Endometrium (tissue), 2 donors: ENCODE data around the gene CACNA1H.
"Not testable (repeated sequence)": the region's sequence is repeated elsewhere in the genome, so short reads cannot be mapped to it uniquely, and the experiment has no call there.

ENCODE experiments used
- FAIRE-seq: peaks from 2 replicates; lab custom pipeline; 2012; peaks lifted over from hg19 to GRCh38; lab: Jason Lieb, UNC
- donor health status: control.
- donor health status: control.

Gene CACNA1H

GRCh38 chr16:1228227-1228626 is 75.3 kb downstream of the CACNA1H start:
- FAIRE-seq: not testable (repeated sequence)

DNA sequence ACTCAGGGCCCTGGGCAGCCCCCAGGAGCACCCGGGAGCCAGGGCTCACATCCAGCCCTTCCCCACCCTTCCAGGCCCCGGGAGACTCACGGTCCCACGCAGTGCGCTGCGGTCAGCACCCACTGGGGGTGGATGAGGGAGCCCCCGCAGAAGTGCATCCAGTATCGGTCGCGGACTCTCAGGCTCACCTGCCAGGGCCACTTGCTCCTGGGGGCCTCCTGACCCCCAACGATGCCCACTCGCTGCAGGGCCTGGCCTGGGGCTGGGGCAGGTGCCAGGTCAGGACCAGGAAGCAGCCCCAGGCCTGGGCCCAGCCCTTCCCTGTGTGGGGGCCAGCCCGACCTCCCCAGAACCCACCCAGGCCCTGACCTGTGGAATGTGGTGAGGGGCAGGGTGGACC is 76.6 kb downstream of the CACNA1H start:
- FAIRE-seq: not testable (repeated sequence)

DNA sequence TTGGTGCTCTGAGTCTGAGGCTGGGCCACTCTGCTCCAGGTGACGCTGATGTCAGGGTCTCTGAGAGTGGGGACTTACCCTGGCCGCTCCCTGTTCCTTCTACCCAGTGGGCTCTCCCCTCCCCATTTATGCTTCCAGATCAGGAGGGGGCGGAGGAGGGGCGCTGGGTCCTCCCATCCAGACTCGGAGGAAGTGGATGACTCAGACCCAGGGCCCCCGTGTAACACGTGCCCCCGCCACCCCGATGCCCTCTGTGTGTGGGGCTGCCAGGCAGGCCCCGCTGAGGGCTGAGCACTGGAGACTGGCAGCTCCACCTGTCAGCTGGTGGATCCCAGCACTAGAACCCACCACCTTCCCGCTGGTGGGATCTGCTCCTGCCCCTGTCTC is 77.2 kb downstream of the CACNA1H start, which contains the start of gene TPSB2:
Gene TPSB2 (minus strand): TSS at position 101 of the 387 bp plus-strand sequence. CDS start 233 bp downstream, outside the sequence.
- FAIRE-seq: not testable (repeated sequence)

- not testable (repeated sequence) for FAIRE-seq
Measured at GRCh38 chr16:1230471-1231212, 77.7 kb downstream of the CACNA1H start.

DNA sequence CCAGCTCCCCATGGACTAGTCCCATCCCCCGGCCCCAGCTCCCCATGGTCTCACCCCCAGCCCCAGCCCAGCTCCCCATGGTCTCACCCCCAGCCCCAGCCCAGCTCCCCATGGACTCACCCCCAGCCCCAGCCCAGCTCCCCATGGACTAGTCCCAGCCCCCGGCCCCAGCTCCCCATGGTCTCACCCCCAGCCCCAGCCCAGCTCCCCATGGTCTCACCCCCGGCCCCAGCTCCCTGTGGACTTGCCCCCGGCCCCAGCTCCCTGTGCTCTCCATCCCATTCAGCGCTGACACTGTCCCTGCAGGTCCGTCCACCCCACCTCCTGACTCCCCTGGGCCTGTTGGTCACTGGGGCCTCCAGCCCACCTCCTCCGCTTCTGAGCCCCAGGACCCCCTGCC is 78.4 kb downstream of the CACNA1H start:
- not testable (repeated sequence) for FAIRE-seq

- FAIRE-seq: not testable (repeated sequence)
Measured at GRCh38 chr16:1232049-1232748, 79.3 kb downstream of the CACNA1H start.

- FAIRE-seq: not testable (repeated sequence)
Measured at GRCh38 chr16:1236659-1237058, 83.8 kb downstream of the CACNA1H start.

- no peak for FAIRE-seq
Measured at GRCh38 chr16:1237990-1238389, 85.1 kb downstream of the CACNA1H start.

DNA sequence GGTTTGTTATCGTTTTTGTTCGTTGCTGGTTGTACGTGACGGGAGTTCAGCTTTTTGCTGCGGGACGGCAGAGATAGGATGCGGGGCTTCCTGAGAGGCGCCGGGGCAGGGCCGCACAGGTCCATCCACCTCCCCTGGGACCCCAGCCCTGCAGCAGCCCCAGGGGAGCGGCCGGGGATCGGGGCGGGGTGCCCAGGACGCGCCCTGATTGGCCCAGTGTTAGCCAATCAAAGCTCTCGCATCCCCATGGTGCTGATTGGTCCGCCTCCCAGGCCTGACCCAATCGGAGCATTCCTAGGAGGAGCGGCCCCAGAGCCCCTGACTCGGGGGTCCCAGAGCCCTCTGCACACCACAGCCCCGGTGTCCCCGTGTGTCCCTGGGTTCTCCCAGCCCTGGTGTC is 86.0 kb downstream of the CACNA1H start:
- FAIRE-seq: not testable (repeated sequence)

GRCh38 chr16:1239575-1239974 is 86.7 kb downstream of the CACNA1H start:
- not testable (repeated sequence) for FAIRE-seq

DNA sequence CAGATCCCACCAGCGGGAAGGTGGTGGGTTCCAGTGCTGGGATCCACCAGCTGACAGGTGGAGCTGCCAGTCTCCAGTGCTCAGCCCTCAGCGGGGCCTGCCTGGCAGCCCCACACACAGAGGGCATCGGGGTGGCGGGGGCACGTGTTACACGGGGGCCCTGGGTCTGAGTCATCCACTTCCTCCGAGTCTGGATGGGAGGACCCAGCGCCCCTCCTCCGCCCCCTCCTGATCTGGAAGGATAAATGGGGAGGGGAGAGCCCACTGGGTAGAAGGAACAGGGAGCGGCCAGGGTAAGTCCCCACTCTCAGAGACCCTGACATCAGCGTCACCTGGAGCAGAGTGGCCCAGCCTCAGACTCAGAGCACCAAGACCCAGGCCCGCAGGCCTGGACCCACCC is 87.5 kb downstream of the CACNA1H start, which contains the start of gene TPSAB1:
Gene TPSAB1 (plus strand): TSS at position 270 of the 400 bp plus-strand sequence. CDS start 234 bp downstream, outside the sequence.
- FAIRE-seq: not testable (repeated sequence)

- not testable (repeated sequence) for FAIRE-seq
Measured at GRCh38 chr16:1241081-1241480, 88.2 kb downstream of the CACNA1H start.

- not testable (repeated sequence) for FAIRE-seq
Measured at GRCh38 chr16:1243363-1243762, 90.5 kb downstream of the CACNA1H start.

- FAIRE-seq: not testable (repeated sequence)
Measured at GRCh38 chr16:1243907-1244850, 91.3 kb downstream of the CACNA1H start.

DNA sequence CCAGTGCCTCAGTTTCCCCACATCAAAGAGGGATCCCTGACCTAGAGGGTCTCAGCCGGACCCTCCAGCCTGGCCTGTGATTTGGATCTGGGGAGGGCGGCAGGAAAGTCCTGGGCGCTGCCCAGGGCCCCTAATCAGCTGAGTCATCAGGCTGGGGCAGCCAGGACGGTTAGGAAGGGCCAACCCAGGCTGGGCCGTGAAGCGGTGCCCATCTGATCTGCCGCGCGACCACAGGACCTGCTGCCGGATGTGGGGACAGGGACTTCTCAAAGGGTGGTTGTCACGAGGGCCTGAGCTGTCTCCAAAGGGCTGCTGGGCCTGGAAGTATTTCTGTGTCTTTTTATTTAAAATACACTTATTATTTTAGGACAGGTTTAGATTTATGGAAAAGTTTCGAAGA is 92.0 kb downstream of the CACNA1H start:
- no peak for FAIRE-seq

GRCh38 chr16:1245452-1246020 is 92.6 kb downstream of the CACNA1H start:
- no peak for FAIRE-seq

DNA sequence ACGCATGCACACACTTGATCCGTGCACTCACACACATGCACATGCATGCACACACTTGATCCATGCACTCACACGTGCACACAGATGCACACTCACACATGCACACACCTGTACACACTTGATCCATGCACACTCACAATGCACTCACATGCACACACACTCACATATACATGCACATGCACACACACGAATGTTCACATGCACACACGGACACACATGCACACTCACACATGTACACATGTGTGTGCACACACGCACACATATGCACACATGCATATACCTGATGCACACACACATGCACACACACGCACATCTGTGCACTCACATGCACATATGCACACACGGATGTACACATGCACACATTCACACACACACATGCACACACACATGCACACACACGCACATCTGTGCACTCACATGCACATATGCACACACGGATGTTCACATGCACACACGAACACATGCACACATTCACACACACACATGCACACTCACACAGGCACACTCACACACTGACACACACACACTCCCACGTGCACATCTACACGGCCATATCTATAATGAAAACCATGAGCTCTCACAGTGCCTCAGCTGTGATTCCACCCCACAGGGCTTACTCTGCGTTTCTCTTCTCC is 95.1 kb downstream of the CACNA1H start:
- FAIRE-seq: not testable (repeated sequence)

DNA sequence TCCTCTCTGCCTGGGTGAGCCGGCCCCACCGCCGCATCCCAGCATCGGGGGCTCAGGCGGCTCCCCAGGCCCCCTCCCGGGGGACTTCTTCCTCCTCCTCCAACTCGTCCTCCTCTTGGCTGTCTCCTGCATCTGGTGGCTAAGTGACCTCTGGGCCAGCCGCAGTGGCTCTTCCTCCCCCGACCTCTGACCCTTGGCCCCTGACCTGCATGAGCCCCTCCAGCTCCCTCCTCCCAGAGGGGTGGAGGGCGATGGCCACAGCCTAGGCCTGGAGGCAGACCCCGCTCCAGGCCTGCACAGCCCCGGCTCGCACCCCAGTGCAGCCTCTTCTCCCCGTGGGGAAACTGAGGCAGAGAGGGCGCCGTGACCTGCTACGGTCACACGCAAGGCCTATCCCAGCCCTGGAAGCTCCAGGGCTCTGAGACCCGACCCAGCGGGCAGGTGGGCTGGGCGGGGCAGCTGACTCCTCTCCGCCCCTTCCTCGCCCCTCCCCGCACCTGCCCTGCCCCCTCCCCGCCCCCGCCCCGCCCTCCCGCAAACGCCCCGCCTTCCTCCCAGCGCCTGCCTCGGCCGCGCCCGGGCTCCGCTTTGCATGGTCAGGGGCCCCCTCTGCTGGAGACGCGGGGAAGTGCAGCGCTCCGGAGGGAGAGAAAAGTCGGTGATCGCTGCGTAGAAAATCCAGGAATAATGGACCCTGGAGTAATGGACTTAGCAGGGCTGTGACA is 96.3 kb downstream of the CACNA1H start:
- FAIRE-seq: not testable (repeated sequence)

GRCh38 chr16:1253701-1254364 is 100.9 kb downstream of the CACNA1H start:
- FAIRE-seq: not testable (repeated sequence)

DNA sequence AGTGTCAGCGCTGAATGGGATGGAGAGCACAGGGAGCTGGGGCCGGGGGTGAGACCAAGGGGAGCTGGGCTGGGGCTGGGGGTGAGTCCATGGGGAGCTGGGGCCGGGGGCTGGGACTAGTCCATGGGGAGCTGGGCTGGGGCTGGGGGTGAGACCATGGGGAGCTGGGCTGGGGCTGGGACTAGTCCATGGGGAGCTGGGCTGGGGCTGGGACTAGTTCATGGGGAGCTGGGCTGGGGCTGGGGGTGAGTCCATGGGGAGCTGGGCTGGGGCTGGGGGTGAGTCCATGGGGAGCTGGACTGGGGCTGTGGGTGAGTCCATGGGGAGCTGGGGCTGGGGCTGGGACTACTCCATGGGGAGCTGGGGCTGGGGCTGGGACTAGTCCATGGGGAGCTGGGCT is 101.9 kb downstream of the CACNA1H start:
- FAIRE-seq: not testable (repeated sequence)
